Measurements from ENCODE around the gene ZC3H14.

ZC3H14 gene

GRCh38 chr14:88547386-88547780 lies 15.5 kb upstream of the ZC3H14 start:
- H3K36me3 ChIP-seq: no peaks in the 10 kb centered on the region
- no peak overlapping the region for H3K4me3 ChIP-seq (ENCODE audit: low read depth in 1 of 2, low read length in 1 of 2)
- no peak for TF ChIP-seq CTCF (IDR thresholded peaks at IDR 0.05)
- H3K4me1 ChIP-seq (ENCODE audit: control insufficient read depth in 1 of 2, insufficient read depth in 1 of 2, low read depth in 1 of 2, low read length in 1 of 2): peaks cover 9 to 12% of the 10 kb centered on the region in 2 experiments
- no peaks in the 10 kb centered on the region for H3K9me3 ChIP-seq
- H3K27ac ChIP-seq: no peak overlapping the region
- H3K27me3 ChIP-seq: peaks cover 48% of the 10 kb centered on the region

GRCh38 chr14:88550078-88550477 lies 12.8 kb upstream of the ZC3H14 start:
- Histone ChIP-seq H3K36me3 (no peaks in the 10 kb centered on the region), H3K4me1 (ENCODE audit: control insufficient read depth in 1 of 2, insufficient read depth in 1 of 2, low read depth in 1 of 2, low read length in 1 of 2) (peaks cover 17 to 25% of the 10 kb centered on the region in 2 experiments), H3K9me3 (no peaks in the 10 kb centered on the region), H3K4me3 (ENCODE audit: low read depth in 1 of 2, low read length in 1 of 2) (no peak overlapping the region), H3K27ac (no peak overlapping the region), H3K27me3 (peaks cover 75% of the 10 kb centered on the region)
- no peak for TF ChIP-seq CTCF (IDR thresholded peaks at IDR 0.05)

- no peak for TF ChIP-seq CTCF (IDR thresholded peaks at IDR 0.05)
- no peaks in the 10 kb centered on the region for H3K36me3 ChIP-seq
Observed at GRCh38 chr14:88551094-88551870, 11.6 kb upstream of the ZC3H14 start.

GRCh38 chr14:88551980-88552431 lies 10.8 kb upstream of the ZC3H14 start:
- Histone ChIP-seq H3K27ac (no peak overlapping the region), H3K36me3 (no peaks in the 10 kb centered on the region), H3K4me1 (ENCODE audit: control insufficient read depth in 1 of 2, insufficient read depth in 1 of 2, low read depth in 1 of 2, low read length in 1 of 2) (peaks cover 17 to 27% of the 10 kb centered on the region in 2 experiments), H3K27me3 (peaks cover 91% of the 10 kb centered on the region), H3K4me3 (ENCODE audit: low read depth in 1 of 2, low read length in 1 of 2) (peak overlapping the region; percentile 47 to 50), H3K9me3 (no peaks in the 10 kb centered on the region)
- no peak for TF ChIP-seq CTCF (IDR thresholded peaks at IDR 0.05)

More at GRCh38 chr14:88551094-88551870, 11.6 kb upstream of the ZC3H14 start:
- Histone ChIP-seq H3K4me3 (ENCODE audit: low read depth in 1 of 2, low read length in 1 of 2) (peak overlapping the region; percentile 47 to 50), H3K27ac (no peak overlapping the region), H3K4me1 (ENCODE audit: control insufficient read depth in 1 of 2, insufficient read depth in 1 of 2, low read depth in 1 of 2, low read length in 1 of 2) (peaks cover 17 to 27% of the 10 kb centered on the region in 2 experiments), H3K9me3 (no peaks in the 10 kb centered on the region), H3K27me3 (peaks cover 87% of the 10 kb centered on the region)

- Histone ChIP-seq H3K27me3 (peaks cover 99% of the 10 kb centered on the region), H3K4me3 (ENCODE audit: low read depth in 1 of 2, low read length in 1 of 2) (no peak overlapping the region), H3K4me1 (ENCODE audit: control insufficient read depth in 1 of 2, insufficient read depth in 1 of 2, low read depth in 1 of 2, low read length in 1 of 2) (peaks cover 17 to 27% of the 10 kb centered on the region in 2 experiments), H3K9me3 (no peaks in the 10 kb centered on the region), H3K27ac (no peak overlapping the region), H3K36me3 (no peaks in the 10 kb centered on the region)
- no peak for TF ChIP-seq CTCF (IDR thresholded peaks at IDR 0.05)
Observed at GRCh38 chr14:88552876-88553275, 10.0 kb upstream of the ZC3H14 start.

Data from neutrophil (primary cell).